GM12873 (cell line): ENCODE measurements around the gene RARS2.

Experiments used
- CTCF ChIP-seq: IDR thresholded peaks from 2 replicates; pipeline ENCODE4 v1.5.1; 2012; ENCODE audit warnings: low read depth, mild to moderate bottlenecking, moderate library complexity, low read length, control low read depth; ENCODE audit not compliant: insufficient read depth; ENCODE audit errors: missing control alignments

RARS2 gene

GRCh38 chr6:87623248-87623647 is 33.5 kb upstream of the RARS2 start:
- no peak for TF ChIP-seq CTCF

- TF ChIP-seq CTCF = no peak
These were observed 28.7 kb upstream of the RARS2 start for GRCh38 chr6:87618531-87618930.

GRCh38 chr6:87617405-87617804 is 27.6 kb upstream of the RARS2 start:
- TF ChIP-seq CTCF = no peak

GRCh38 chr6:87608802-87609201 is 19.0 kb upstream of the RARS2 start:
- no peak for TF ChIP-seq CTCF

- TF ChIP-seq CTCF = no peak
These were observed 16.4 kb upstream of the RARS2 start for GRCh38 chr6:87606199-87606598.

GRCh38 chr6:87600576-87600975 is 10.8 kb upstream of the RARS2 start:
- TF ChIP-seq CTCF = no peak

- no peak for TF ChIP-seq CTCF
These were observed 1.2 kb upstream of the RARS2 start for GRCh38 chr6:87590990-87591389.
